Measurements from ENCODE around the gene DNAJC11.
"Not testable (repeated sequence)": the region's sequence is repeated elsewhere in the genome, so short reads cannot be mapped to it uniquely, and the experiment has no call there.

DNAJC11 gene

GRCh38 chr1:6622396-6623152 is 79.0 kb downstream of the DNAJC11 start:
- FAIRE-seq: no peak

- no peak for FAIRE-seq
Measured at GRCh38 chr1:6621429-6622391, 79.9 kb downstream of the DNAJC11 start.

- no peak for FAIRE-seq
Measured at GRCh38 chr1:6619045-6619444, 82.6 kb downstream of the DNAJC11 start.

GRCh38 chr1:6614929-6615785 is 86.5 kb downstream of the DNAJC11 start:
- no peak for FAIRE-seq

- FAIRE-seq: no peak
Measured at GRCh38 chr1:6614019-6614928, 87.3 kb downstream of the DNAJC11 start.

GRCh38 chr1:6613361-6614018 is 88.1 kb downstream of the DNAJC11 start, which contains the start of gene PHF13:
TSS of gene PHF13 (plus strand) at chr1:6613731. CDS start at chr1:6614067, 336 bp downstream.
- no peak for FAIRE-seq

- no peak for FAIRE-seq
Measured at GRCh38 chr1:6612641-6613360, 88.8 kb downstream of the DNAJC11 start.

- FAIRE-seq: no peak
Measured at GRCh38 chr1:6603915-6604558, 97.6 kb downstream of the DNAJC11 start.

GRCh38 chr1:6603238-6603914 is 98.2 kb downstream of the DNAJC11 start:
- FAIRE-seq: no peak

- FAIRE-seq: no peak
Measured at GRCh38 chr1:6602669-6603237, 98.9 kb downstream of the DNAJC11 start, which contains the start of gene KLHL21. TSS of gene KLHL21 (minus strand) at chr1:6602869. CDS start at chr1:6602817, 52 bp downstream.

- FAIRE-seq: no peak
Measured at GRCh38 chr1:6601923-6602668, 99.5 kb downstream of the DNAJC11 start.

GRCh38 chr1:6601049-6601922 is 100.3 kb downstream of the DNAJC11 start:
- FAIRE-seq: no peak

GRCh38 chr1:6600410-6601048 is 101.1 kb downstream of the DNAJC11 start:
- no peak for FAIRE-seq

GRCh38 chr1:6599991-6600390 is 101.6 kb downstream of the DNAJC11 start:
- not testable (repeated sequence) for FAIRE-seq

- no peak for FAIRE-seq
Measured at GRCh38 chr1:6599141-6599975, 102.3 kb downstream of the DNAJC11 start.

GRCh38 chr1:6597777-6598131 is 103.9 kb downstream of the DNAJC11 start:
- FAIRE-seq: no peak

Measured in A204.1 (cell line).